K562 (cell line): ENCODE results near the gene IFI6.

Experiments
- CTCF ChIP-seq, 3 experiments: IDR thresholded peaks in 2 of 3; conservative IDR thresholded peaks in 1 of 3; 2 replicates each; pipeline ENCODE4 v1.5.1; 2011 to 2012; ENCODE audit warnings: low read length in 3 of 3, mild to moderate bottlenecking in 3 of 3, control low read depth in 2 of 3, improper control_type of control experiment in 1 of 3, inconsistent platforms in 1 of 3, low read depth in 1 of 3, mixed read lengths in 1 of 3, moderate library complexity in 1 of 3; ENCODE audit not compliant: insufficient read depth in 2 of 3
- ELF1 ChIP-seq: fragments of 200-800 bp; sonication (Bioruptor generic); IDR thresholded peaks from 2 replicates; pipeline ENCODE4 v1.6.1; 2016; ENCODE audit warnings: missing genetic modification characterization, missing compliant biosample characterization
- EZH2 ChIP-seq: IDR thresholded peaks from 2 replicates; pipeline ENCODE4 v1.6.1; 2012; ENCODE audit warnings: low read depth, mild to moderate bottlenecking, inconsistent platforms, low read length, borderline replicate concordance
- NFIC ChIP-seq: fragments of 450-650 bp; IDR thresholded peaks from 2 replicates; pipeline ENCODE4 v1.6.1; 2017; ENCODE audit warnings: mild to moderate bottlenecking, inconsistent platforms
- POLR2A ChIP-seq: fragments of 450-650 bp; conservative IDR thresholded peaks from 2 replicates; pipeline ENCODE4 v1.6.1; 2016
- RNF2 ChIP-seq: sonication (generic); IDR thresholded peaks from 2 replicates; pipeline ENCODE4 v1.6.1; 2016
- TAF1 ChIP-seq: IDR thresholded peaks from 2 replicates; pipeline ENCODE4 v1.6.1; 2011; ENCODE audit warnings: mild to moderate bottlenecking, low read length, moderate library complexity; ENCODE audit not compliant: insufficient read depth, control insufficient read depth, severe bottlenecking; ENCODE audit errors: extremely low read depth
- ZBTB40 ChIP-seq, 2 experiments: fragments of 450-650 bp in 1 of 2; sonication (generic) in 1 of 2; formaldehyde crosslinking in 1 of 2; IDR thresholded peaks; 2 replicates each; pipeline versions ENCODE4 v1.7.1 to v1.9.0; 2016 to 2022; ENCODE audit warnings: inconsistent platforms in 1 of 2, mild to moderate bottlenecking in 1 of 2, missing genetic modification reagents in 1 of 2
- ZNF512 ChIP-seq: IDR thresholded peaks from 2 replicates; pipeline ENCODE4 v1.6.1; 2016; ENCODE audit warnings: missing genetic modification characterization, missing compliant biosample characterization
- ZNF780A ChIP-seq: fragments of 250-450 bp; sonication (Bioruptor Pico); IDR thresholded peaks from 2 replicates; pipeline ENCODE4 v1.5.0; 2021; ENCODE audit warnings: mild to moderate bottlenecking
- TF ChIP-seq, protein P1 (sequence below): fragments of 250-450 bp; sonication (Bioruptor Pico); IDR thresholded peaks from 2 replicates; pipeline ENCODE4 v1.8.0; 2021; ENCODE audit warnings: borderline replicate concordance, mild to moderate bottlenecking, moderate library complexity; ENCODE audit not compliant: poor library complexity, severe bottlenecking
- TF ChIP-seq, protein P2 (sequence below): fragments of 250-450 bp; sonication (Bioruptor Pico); IDR thresholded peaks from 2 replicates; pipeline ENCODE4 v1.8.0; 2022; ENCODE audit warnings: inconsistent platforms

GRCh38 chr1:27665016-27665651 lies 6.9 kb downstream of the IFI6 start:
- TF ChIP-seq, protein P1, sequence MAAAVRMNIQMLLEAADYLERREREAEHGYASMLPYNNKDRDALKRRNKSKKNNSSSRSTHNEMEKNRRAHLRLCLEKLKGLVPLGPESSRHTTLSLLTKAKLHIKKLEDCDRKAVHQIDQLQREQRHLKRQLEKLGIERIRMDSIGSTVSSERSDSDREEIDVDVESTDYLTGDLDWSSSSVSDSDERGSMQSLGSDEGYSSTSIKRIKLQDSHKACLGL (CRISPR knock-in tag), result no peak
- TF ChIP-seq, protein P2, sequence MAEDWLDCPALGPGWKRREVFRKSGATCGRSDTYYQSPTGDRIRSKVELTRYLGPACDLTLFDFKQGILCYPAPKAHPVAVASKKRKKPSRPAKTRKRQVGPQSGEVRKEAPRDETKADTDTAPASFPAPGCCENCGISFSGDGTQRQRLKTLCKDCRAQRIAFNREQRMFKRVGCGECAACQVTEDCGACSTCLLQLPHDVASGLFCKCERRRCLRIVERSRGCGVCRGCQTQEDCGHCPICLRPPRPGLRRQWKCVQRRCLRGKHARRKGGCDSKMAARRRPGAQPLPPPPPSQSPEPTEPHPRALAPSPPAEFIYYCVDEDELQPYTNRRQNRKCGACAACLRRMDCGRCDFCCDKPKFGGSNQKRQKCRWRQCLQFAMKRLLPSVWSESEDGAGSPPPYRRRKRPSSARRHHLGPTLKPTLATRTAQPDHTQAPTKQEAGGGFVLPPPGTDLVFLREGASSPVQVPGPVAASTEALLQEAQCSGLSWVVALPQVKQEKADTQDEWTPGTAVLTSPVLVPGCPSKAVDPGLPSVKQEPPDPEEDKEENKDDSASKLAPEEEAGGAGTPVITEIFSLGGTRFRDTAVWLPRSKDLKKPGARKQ (CRISPR knock-in tag), result no peak
- TF ChIP-seq ELF1 (no peak), POLR2A (no peak), ZNF512 (tag) (no peak), RNF2 (no peak), EZH2 (no peak), CTCF (IDR thresholded peaks at IDR 0.05 in 2 of 3, conservative IDR thresholded peaks at IDR 0.05 in 1 of 3; ENCODE audit: insufficient read depth in 2 of 3, low read depth in 1 of 3, low read length in 3 of 3) (no peak), TAF1 (no peak), ZNF780A (no peak), ZBTB40 (IDR thresholded peaks at IDR 0.05) (no peak), ZBTB40 (CRISPR knock-in tag; IDR thresholded peaks at IDR 0.05) (no peak), NFIC (no peak)
